Measurements from ENCODE around the gene CACNB3.

DNA sequence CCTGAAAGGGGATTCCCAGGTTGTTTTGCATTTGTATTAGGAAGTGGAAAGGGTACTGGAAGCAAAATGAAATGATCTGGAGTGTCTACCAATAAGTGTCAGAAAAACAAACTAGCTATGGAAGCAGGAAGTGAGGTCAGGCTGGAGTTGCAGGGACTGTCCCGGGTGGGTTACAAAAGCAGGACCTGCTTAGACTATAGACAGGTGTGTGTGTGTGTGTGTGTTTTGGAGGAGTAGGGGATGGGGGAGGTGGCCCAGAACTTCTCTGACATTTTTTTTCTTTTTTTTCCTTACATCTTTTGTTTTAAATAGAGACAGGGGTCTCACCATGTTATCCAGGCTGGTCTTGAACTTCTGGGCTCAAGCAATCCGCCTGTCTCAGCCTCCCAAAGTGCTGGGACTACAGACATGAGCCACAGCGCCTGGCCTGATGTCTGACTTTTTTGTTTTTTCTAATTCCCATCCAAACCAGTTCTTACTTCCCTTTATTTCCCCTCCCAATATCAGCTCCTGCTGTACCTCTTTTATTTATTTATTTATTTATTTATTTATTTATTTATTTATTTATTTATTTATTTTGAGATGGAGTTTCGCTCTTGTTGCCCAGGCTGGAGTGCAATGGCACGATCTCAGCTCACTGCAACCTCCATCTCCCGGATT lies 47.9 kb downstream of the CACNB3 start:
- TF ChIP-seq, protein P1, sequence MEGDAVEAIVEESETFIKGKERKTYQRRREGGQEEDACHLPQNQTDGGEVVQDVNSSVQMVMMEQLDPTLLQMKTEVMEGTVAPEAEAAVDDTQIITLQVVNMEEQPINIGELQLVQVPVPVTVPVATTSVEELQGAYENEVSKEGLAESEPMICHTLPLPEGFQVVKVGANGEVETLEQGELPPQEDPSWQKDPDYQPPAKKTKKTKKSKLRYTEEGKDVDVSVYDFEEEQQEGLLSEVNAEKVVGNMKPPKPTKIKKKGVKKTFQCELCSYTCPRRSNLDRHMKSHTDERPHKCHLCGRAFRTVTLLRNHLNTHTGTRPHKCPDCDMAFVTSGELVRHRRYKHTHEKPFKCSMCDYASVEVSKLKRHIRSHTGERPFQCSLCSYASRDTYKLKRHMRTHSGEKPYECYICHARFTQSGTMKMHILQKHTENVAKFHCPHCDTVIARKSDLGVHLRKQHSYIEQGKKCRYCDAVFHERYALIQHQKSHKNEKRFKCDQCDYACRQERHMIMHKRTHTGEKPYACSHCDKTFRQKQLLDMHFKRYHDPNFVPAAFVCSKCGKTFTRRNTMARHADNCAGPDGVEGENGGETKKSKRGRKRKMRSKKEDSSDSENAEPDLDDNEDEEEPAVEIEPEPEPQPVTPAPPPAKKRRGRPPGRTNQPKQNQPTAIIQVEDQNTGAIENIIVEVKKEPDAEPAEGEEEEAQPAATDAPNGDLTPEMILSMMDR (IDR thresholded peaks at IDR 0.05), result no peak
- no peak for TF ChIP-seq EP300 (IDR thresholded peaks at IDR 0.05)
- TF ChIP-seq POLR2A (IDR thresholded peaks at IDR 0.05), result no peak
- TF ChIP-seq POLR2AphosphoS5 (IDR thresholded peaks at IDR 0.05), result no peak
